Panc1 (cell line): ENCODE results near the gene PDCD11.

Source experiments
- CTCF ChIP-seq: fragments of 450-650 bp; IDR thresholded peaks from 2 replicates; pipeline ENCODE4 v1.5.1; 2017; ENCODE audit warnings: mild to moderate bottlenecking
- POLR2AphosphoS5 ChIP-seq: IDR thresholded peaks from 2 replicates; pipeline ENCODE4 v1.6.1; 2012; ENCODE audit warnings: mild to moderate bottlenecking, low read depth, low read length, moderate library complexity
- TF ChIP-seq, protein P1 (sequence below), 2 experiments: IDR thresholded peaks; 2 replicates each; pipeline ENCODE4 v1.6.1; 2011 to 2012; ENCODE audit warnings: low read depth in 2 of 2, control low read depth in 1 of 2, low read length in 1 of 2, mild to moderate bottlenecking in 1 of 2, moderate library complexity in 1 of 2; ENCODE audit not compliant: insufficient read depth in 1 of 2

GRCh38 chr10:103457176-103457712, 60.8 kb downstream of the PDCD11 start:
- TF ChIP-seq CTCF, result no peak
- TF ChIP-seq POLR2AphosphoS5, result no peak
- TF ChIP-seq, protein P1, sequence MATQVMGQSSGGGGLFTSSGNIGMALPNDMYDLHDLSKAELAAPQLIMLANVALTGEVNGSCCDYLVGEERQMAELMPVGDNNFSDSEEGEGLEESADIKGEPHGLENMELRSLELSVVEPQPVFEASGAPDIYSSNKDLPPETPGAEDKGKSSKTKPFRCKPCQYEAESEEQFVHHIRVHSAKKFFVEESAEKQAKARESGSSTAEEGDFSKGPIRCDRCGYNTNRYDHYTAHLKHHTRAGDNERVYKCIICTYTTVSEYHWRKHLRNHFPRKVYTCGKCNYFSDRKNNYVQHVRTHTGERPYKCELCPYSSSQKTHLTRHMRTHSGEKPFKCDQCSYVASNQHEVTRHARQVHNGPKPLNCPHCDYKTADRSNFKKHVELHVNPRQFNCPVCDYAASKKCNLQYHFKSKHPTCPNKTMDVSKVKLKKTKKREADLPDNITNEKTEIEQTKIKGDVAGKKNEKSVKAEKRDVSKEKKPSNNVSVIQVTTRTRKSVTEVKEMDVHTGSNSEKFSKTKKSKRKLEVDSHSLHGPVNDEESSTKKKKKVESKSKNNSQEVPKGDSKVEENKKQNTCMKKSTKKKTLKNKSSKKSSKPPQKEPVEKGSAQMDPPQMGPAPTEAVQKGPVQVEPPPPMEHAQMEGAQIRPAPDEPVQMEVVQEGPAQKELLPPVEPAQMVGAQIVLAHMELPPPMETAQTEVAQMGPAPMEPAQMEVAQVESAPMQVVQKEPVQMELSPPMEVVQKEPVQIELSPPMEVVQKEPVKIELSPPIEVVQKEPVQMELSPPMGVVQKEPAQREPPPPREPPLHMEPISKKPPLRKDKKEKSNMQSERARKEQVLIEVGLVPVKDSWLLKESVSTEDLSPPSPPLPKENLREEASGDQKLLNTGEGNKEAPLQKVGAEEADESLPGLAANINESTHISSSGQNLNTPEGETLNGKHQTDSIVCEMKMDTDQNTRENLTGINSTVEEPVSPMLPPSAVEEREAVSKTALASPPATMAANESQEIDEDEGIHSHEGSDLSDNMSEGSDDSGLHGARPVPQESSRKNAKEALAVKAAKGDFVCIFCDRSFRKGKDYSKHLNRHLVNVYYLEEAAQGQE (IDR thresholded peaks at IDR 0.05; ENCODE audit: insufficient read depth in 1 of 2, low read depth in 2 of 2, low read length in 1 of 2), result no peak
